T-cell (primary cell): Measurements from ENCODE around the gene MCF2L2. TPM values are rescaled to one million over a fixed set of nuclear protein-coding genes. Genes with fewer than 3 reads are reported as not detected.

Source experiments
- ATAC-seq, 4 experiments: fragments of 200-7000 bp in 3 of 4; fragments of 150-1000 bp in 1 of 4; cut with Tn5 transposase; replicated peaks in 1 of 4; 1 replicate in 3 of 4; 2 replicates in 1 of 4; pipeline ENCODE4 v1.10.0; 2021; ENCODE audit warnings: moderate library complexity in 3 of 4, mild to moderate bottlenecking in 2 of 4, moderate number of reproducible peaks in 1 of 4
- CTCF ChIA-PET, 2 donors: fragments of 300-600 bp; sonication (Branson Sonifier 250); formaldehyde crosslinking; loops; one replicate each; lab custom pipeline; 2022; ENCODE audit warnings: antibody characterized with exemption in 2 of 2; lab: Charles Lee
- POLR2A ChIA-PET, 2 donors: fragments of 300-600 bp; sonication (Branson Sonifier 250); formaldehyde crosslinking; loops; one replicate each; lab custom pipeline; 2022; ENCODE audit warnings: antibody characterized with exemption in 2 of 2; lab: Charles Lee
- DNase-seq, 35 experiments: peaks; one replicate each; pipeline versions ENCODE4 v3.0.0 to v3.0.0-alpha.2; 2013 to 2023
- H3K27ac ChIP-seq: one replicate; pipeline ENCODE4 v1.5.1; 2013; ENCODE audit warnings: low read length
- H3K27me3 ChIP-seq, 2 experiments: replicated peaks in 1 of 2; 1 replicate in 1 of 2; 2 replicates in 1 of 2; pipeline versions ENCODE4 v1.6.1 to v1.7.0; 2013; ENCODE audit warnings: low read length in 1 of 2, mixed read lengths in 1 of 2; ENCODE audit not compliant: control insufficient read depth in 2 of 2, insufficient read depth in 2 of 2; ENCODE audit errors: extremely low read depth in 1 of 2
- H3K36me3 ChIP-seq, 2 donors: 1 replicate in 1 of 2; 2 replicates in 1 of 2; pipeline versions ENCODE4 v1.6.1 to v1.7.0; 2013; ENCODE audit warnings: low read length in 1 of 2; ENCODE audit not compliant: control insufficient read depth in 2 of 2, insufficient read depth in 1 of 2; ENCODE audit errors: extremely low read depth in 1 of 2
- H3K4me1 ChIP-seq, 2 experiments: 1 replicate in 1 of 2; 2 replicates in 1 of 2; pipeline versions ENCODE4 v1.6.1 to v1.7.0; 2013; ENCODE audit warnings: low read length in 2 of 2, mixed read lengths in 1 of 2; ENCODE audit not compliant: insufficient read depth in 2 of 2, control insufficient read depth in 1 of 2; ENCODE audit errors: extremely low read depth in 1 of 2
- H3K4me3 ChIP-seq, 2 donors: 1 replicate in 1 of 2; 2 replicates in 1 of 2; pipeline versions ENCODE4 v1.5.1 to v1.7.0; 2013; ENCODE audit warnings: mild to moderate bottlenecking in 2 of 2, low read length in 1 of 2, moderate library complexity in 1 of 2; ENCODE audit not compliant: control insufficient read depth in 1 of 2; ENCODE audit errors: extremely low read depth in 1 of 2
- H3K9me3 ChIP-seq: 2 replicates; pipeline ENCODE4 v1.7.0; 2013
- H3K27ac Mint-ChIP-seq, 2 donors: one replicate each; pipeline ENCODE4 v1.8.0; 2020 to 2021; ENCODE audit warnings: mild to moderate bottlenecking in 2 of 2, mixed read lengths in 2 of 2
- H3K27me3 Mint-ChIP-seq, 2 donors: one replicate each; pipeline ENCODE4 v1.8.0; 2021 to 2022; ENCODE audit warnings: mixed read lengths in 2 of 2
- H3K36me3 Mint-ChIP-seq: one replicate; pipeline ENCODE4 v1.8.0; 2021; ENCODE audit warnings: mixed read lengths
- H3K4me1 Mint-ChIP-seq, 3 donors: one replicate each; pipeline ENCODE4 v1.8.0; 2020 to 2022; ENCODE audit warnings: mixed read lengths in 3 of 3, mild to moderate bottlenecking in 1 of 3
- H3K4me3 Mint-ChIP-seq, 3 donors: one replicate each; pipeline ENCODE4 v1.8.0; 2020 to 2022; ENCODE audit warnings: mild to moderate bottlenecking in 3 of 3, mixed read lengths in 3 of 3, moderate library complexity in 3 of 3
- H3K9me3 Mint-ChIP-seq, 3 donors: one replicate each; pipeline ENCODE4 v1.8.0; 2020 to 2022; ENCODE audit warnings: mixed read lengths in 3 of 3
- WGBS: methylation state at CpG from one replicate; pipeline ENCODE4 v1.1.5; 2013; ENCODE audit warnings: missing lambda C conversion rate; ENCODE audit not compliant: insufficient coverage; 5-methylcytosine and 5-hydroxymethylcytosine counted together
- total RNA-seq, 35 experiments: library from RNA in 6 of 35; stranded (reverse) in 6 of 35; fragments of 120-200 nt in 1 of 35; gene quantifications; one replicate each; pipeline versions ENCODE4 v1.2.1 to v1.2.4 and lab custom pipeline; 2013 to 2026

Gene MCF2L2
- total RNA-seq, 5 donors from 2014 or later (not counting 1 experiment from before 2014, with no cell fraction given), result 4.8 to 8.1 (median 5.9) TPM

GRCh38 chr3:183455089-183455488 is 26.7 kb upstream of the MCF2L2 start:
- Histone ChIP-seq H3K4me3 (no peak overlapping the region), H3K27me3 (no peaks in the 10 kb centered on the region), H3K4me1 (no peaks in the 10 kb centered on the region), H3K36me3 (peaks cover 0 to 2% of the 10 kb centered on the region in 2 donors), H3K27ac (no peak overlapping the region), H3K9me3 (no peaks in the 10 kb centered on the region)
- Mint-ChIP-seq H3K27me3 (no peaks in the 10 kb centered on the region), H3K4me1 (no peaks in the 10 kb centered on the region), H3K36me3 (peaks cover 24% of the 10 kb centered on the region), H3K4me3 (no peak overlapping the region), H3K9me3 (no peaks in the 10 kb centered on the region), H3K27ac (no peak overlapping the region)
- POLR2A ChIA-PET, result interaction anchor here (0.6 kb wide), 3 partner anchors 249 to 389 kb away, joined by 3 to 4 read pairs (median 4); no protein-coding TSS in a partner anchor
- CTCF ChIA-PET, result no interaction called here
- DNase-seq (no peak), ATAC-seq (no peak)
- WGBS, result 94% methylated on average over 3 of the region's 5 CpGs

GRCh38 chr3:183454064-183454463 is 25.6 kb upstream of the MCF2L2 start:
- Histone ChIP-seq H3K36me3 (peaks cover 0 to 2% of the 10 kb centered on the region in 2 donors), H3K4me1 (no peaks in the 10 kb centered on the region), H3K9me3 (no peaks in the 10 kb centered on the region), H3K27me3 (no peaks in the 10 kb centered on the region), H3K4me3 (no peak overlapping the region), H3K27ac (no peak overlapping the region)
- Mint-ChIP-seq H3K9me3 (no peaks in the 10 kb centered on the region), H3K27me3 (no peaks in the 10 kb centered on the region), H3K36me3 (peaks cover 24% of the 10 kb centered on the region), H3K4me1 (peaks cover 0 to 4% (median 0%) of the 10 kb centered on the region in 3 donors), H3K27ac (no peak overlapping the region), H3K4me3 (no peak overlapping the region)
- WGBS, result no CpG with 5 or more reads among the region's 4 CpGs
- DNase-seq (no peak), ATAC-seq (no peak)
- ChIA-PET CTCF (no interaction called here), POLR2A (no interaction called here)

- no peak overlapping the region for H3K4me3 ChIP-seq
- H3K27ac ChIP-seq, result no peak overlapping the region
- Mint-ChIP-seq H3K4me3 (no peak overlapping the region), H3K36me3 (peaks cover 16% of the 10 kb centered on the region), H3K27ac (no peak overlapping the region), H3K27me3 (no peaks in the 10 kb centered on the region), H3K4me1 (peaks cover 14 to 23% (median 18%) of the 10 kb centered on the region in 3 donors), H3K9me3 (peaks cover 0 to under 1% (median under 1%) of the 10 kb centered on the region in 3 donors)
- DNase-seq (no peak), ATAC-seq (no peak)
- no peaks in the 10 kb centered on the region for H3K27me3 ChIP-seq
- ChIA-PET POLR2A (no interaction called here), CTCF (no interaction called here)
- peaks cover 0 to 2% of the 10 kb centered on the region in 2 donors for H3K36me3 ChIP-seq
- peaks cover 0 to 8% of the 10 kb centered on the region in 2 experiments for H3K4me1 ChIP-seq
- no peaks in the 10 kb centered on the region for H3K9me3 ChIP-seq
- 100% methylated on average over 1 of the region's 1 CpG for WGBS
Measured at GRCh38 chr3:183449791-183450190, 21.4 kb upstream of the MCF2L2 start.

- CTCF ChIA-PET, result no interaction called here
- POLR2A ChIA-PET, result no interaction called here
- no peaks in the 10 kb centered on the region for H3K27me3 Mint-ChIP-seq
- H3K27ac Mint-ChIP-seq, result no peak overlapping the region
- Histone ChIP-seq H3K27ac (no peak overlapping the region), H3K27me3 (no peaks in the 10 kb centered on the region), H3K9me3 (no peaks in the 10 kb centered on the region), H3K4me1 (peaks cover 0 to 8% of the 10 kb centered on the region in 2 experiments), H3K36me3 (peaks cover 0 to 2% of the 10 kb centered on the region in 2 donors), H3K4me3 (no peak overlapping the region)
- no CpG with 5 or more reads among the region's 4 CpGs for WGBS
- H3K4me1 Mint-ChIP-seq, result peaks cover 14 to 23% (median 18%) of the 10 kb centered on the region in 3 donors
- peaks cover 14% of the 10 kb centered on the region for H3K36me3 Mint-ChIP-seq
- ATAC-seq (no peak), DNase-seq (no peak)
- peaks cover 3 to 4% (median 4%) of the 10 kb centered on the region in 3 donors for H3K9me3 Mint-ChIP-seq
- no peak overlapping the region for H3K4me3 Mint-ChIP-seq
Measured at GRCh38 chr3:183449391-183449790, 21.0 kb upstream of the MCF2L2 start.

- no peaks in the 10 kb centered on the region for H3K27me3 ChIP-seq
- POLR2A ChIA-PET, result interaction anchor here in 1 of 2 donors (0.6 kb wide), 1 partner anchor 302 kb away, joined by 3 read pairs; no protein-coding TSS in a partner anchor
- H3K9me3 Mint-ChIP-seq, result peaks cover 6 to 13% (median 8%) of the 10 kb centered on the region in 3 donors
- H3K4me3 ChIP-seq, result peak overlapping the region; percentile 86 to 94
- H3K27ac Mint-ChIP-seq, result no peak overlapping the region
- H3K9me3 ChIP-seq, result no peaks in the 10 kb centered on the region
- H3K27ac ChIP-seq, result no peak overlapping the region
- H3K36me3 ChIP-seq, result no peaks in the 10 kb centered on the region
- DNase-seq, result no peak
- no peaks in the 10 kb centered on the region for H3K27me3 Mint-ChIP-seq
- CTCF ChIA-PET, result no interaction called here
- H3K4me1 Mint-ChIP-seq, result peaks cover 14 to 23% (median 18%) of the 10 kb centered on the region in 3 donors
- H3K4me1 ChIP-seq, result peaks cover 0 to 8% of the 10 kb centered on the region in 2 experiments
- peak overlapping the region; percentile 91 to 93 (median 93) for H3K4me3 Mint-ChIP-seq
- peaks cover 9% of the 10 kb centered on the region for H3K36me3 Mint-ChIP-seq
- no peak for ATAC-seq
- WGBS, result no CpG with 5 or more reads among the region's 3 CpGs
Measured at GRCh38 chr3:183448369-183449128, 20.1 kb upstream of the MCF2L2 start.

GRCh38 chr3:183447206-183448001 is 19.0 kb upstream of the MCF2L2 start:
- CTCF ChIA-PET, result interaction anchor here (0.5 to 0.7 kb wide), 4 partner anchors 145 to 1114 kb away, joined by 3 to 6 read pairs (median 4); no protein-coding TSS in a partner anchor
- ATAC-seq, result peak; percentile 68 to 82 (median 78)

More at GRCh38 chr3:183447206-183448001, 19.0 kb upstream of the MCF2L2 start:
- Histone ChIP-seq H3K4me1 (peaks cover 0 to 8% of the 10 kb centered on the region in 2 experiments), H3K27me3 (no peaks in the 10 kb centered on the region), H3K27ac (peak overlapping the region; percentile 42), H3K36me3 (no peaks in the 10 kb centered on the region), H3K9me3 (peaks cover 4% of the 10 kb centered on the region), H3K4me3 (peak overlapping the region; percentile 86 to 94)
- peak; percentile 25 to 70 (median 51) for DNase-seq
- H3K9me3 Mint-ChIP-seq, result peaks cover 11 to 24% (median 17%) of the 10 kb centered on the region in 3 donors
- POLR2A ChIA-PET, result interaction anchor here (0.6 to 0.7 kb wide), 2 partner anchors 36 to 926 kb away, joined by 4 to 8 read pairs; no protein-coding TSS in a partner anchor
- WGBS, result under 1% methylated on average over 42 of the region's 54 CpGs
- no peaks in the 10 kb centered on the region for H3K27me3 Mint-ChIP-seq
- peaks cover 14 to 23% (median 18%) of the 10 kb centered on the region in 3 donors for H3K4me1 Mint-ChIP-seq
- peak overlapping the region; percentile 91 to 93 (median 93) for H3K4me3 Mint-ChIP-seq
- H3K27ac Mint-ChIP-seq, result peak overlapping the region; percentile 24 to 50
- peaks cover 8% of the 10 kb centered on the region for H3K36me3 Mint-ChIP-seq
